H9 (cell line): ENCODE data around the gene GET4. TPM values are rescaled to one million over a fixed set of nuclear protein-coding genes. Genes with fewer than 3 reads are reported as not detected.

Source experiments
- DNase-seq: peaks from one replicate; pipeline ENCODE4 v3.0.0-alpha.2; 2017
- H2AFZ ChIP-seq: one replicate; pipeline ENCODE4 v1.6.1; 2013; ENCODE audit warnings: mild to moderate bottlenecking, low read length, control low read depth, moderate library complexity
- H2AK5ac ChIP-seq: 2 replicates; pipeline ENCODE4 v1.6.1; 2013; ENCODE audit warnings: low read length, control low read depth, mixed read lengths; ENCODE audit not compliant: insufficient read length
- H2BK120ac ChIP-seq: one replicate; pipeline ENCODE4 v1.6.1; 2013; ENCODE audit warnings: low read depth, mild to moderate bottlenecking, low read length, control low read depth, inconsistent platforms; ENCODE audit not compliant: poor library complexity, severe bottlenecking
- H2BK12ac ChIP-seq: 2 replicates; pipeline ENCODE4 v1.6.1; 2013; ENCODE audit warnings: low read length, control low read depth, mixed read lengths, low read depth; ENCODE audit not compliant: insufficient read length
- H2BK15ac ChIP-seq: 2 replicates; pipeline ENCODE4 v1.6.1; 2013; ENCODE audit warnings: low read depth, low read length, control low read depth
- H2BK20ac ChIP-seq: one replicate; pipeline ENCODE4 v1.6.1; 2013; ENCODE audit warnings: low read depth, mild to moderate bottlenecking, low read length, control low read depth, inconsistent platforms; ENCODE audit not compliant: poor library complexity, severe bottlenecking
- H2BK5ac ChIP-seq: 2 replicates; pipeline ENCODE4 v1.6.1; 2013; ENCODE audit warnings: low read length, control low read depth, mixed read lengths; ENCODE audit not compliant: insufficient read length
- H3K14ac ChIP-seq: 2 replicates; pipeline ENCODE4 v1.6.1; 2013; ENCODE audit warnings: low read length, control low read depth; ENCODE audit not compliant: insufficient read depth
- H3K18ac ChIP-seq: 2 replicates; pipeline ENCODE4 v1.6.1; 2013; ENCODE audit warnings: low read depth, mild to moderate bottlenecking, mixed read lengths, low read length, control low read depth; ENCODE audit not compliant: insufficient read length
- H3K23ac ChIP-seq: 2 replicates; pipeline ENCODE4 v1.6.1; 2013; ENCODE audit warnings: low read length, control low read depth, mixed read lengths, low read depth; ENCODE audit not compliant: insufficient read length
- H3K23me2 ChIP-seq: 2 replicates; pipeline ENCODE4 v1.6.1; 2013; ENCODE audit warnings: low read depth, mild to moderate bottlenecking, mixed read lengths, low read length, control low read depth; ENCODE audit not compliant: insufficient read length, poor library complexity, severe bottlenecking
- H3K27ac ChIP-seq: 2 replicates; pipeline ENCODE4 v1.5.1; 2013; ENCODE audit warnings: low read length, control low read depth, mixed read lengths, low read depth; ENCODE audit not compliant: insufficient read length
- H3K27me3 ChIP-seq: 2 replicates; pipeline ENCODE4 v1.6.1; 2013; ENCODE audit warnings: low read length, control low read depth, inconsistent platforms; ENCODE audit not compliant: insufficient read depth
- H3K4ac ChIP-seq: 2 replicates; pipeline ENCODE4 v1.6.1; 2013; ENCODE audit warnings: low read depth, mild to moderate bottlenecking, control low read depth, inconsistent platforms, low read length, moderate library complexity
- H3K4me1 ChIP-seq: 2 replicates; pipeline ENCODE4 v1.6.1; 2013; ENCODE audit warnings: low read length, control low read depth, inconsistent platforms; ENCODE audit not compliant: insufficient read depth
- H3K4me2 ChIP-seq: 2 replicates; pipeline ENCODE4 v1.6.1; 2013; ENCODE audit warnings: low read length, control low read depth, mixed read lengths; ENCODE audit not compliant: insufficient read length, insufficient read depth
- H3K56ac ChIP-seq: 2 replicates; pipeline ENCODE4 v1.6.1; 2013; ENCODE audit warnings: low read depth, mild to moderate bottlenecking, mixed read lengths, low read length, control low read depth; ENCODE audit not compliant: insufficient read length
- H3K79me1 ChIP-seq: 2 replicates; pipeline ENCODE4 v1.6.1; 2013; ENCODE audit warnings: low read depth, mild to moderate bottlenecking, moderate library complexity, low read length, control low read depth, inconsistent platforms; ENCODE audit not compliant: insufficient read depth, poor library complexity, severe bottlenecking
- H3K79me2 ChIP-seq: 2 replicates; pipeline ENCODE4 v1.6.1; 2013; ENCODE audit warnings: low read length, control low read depth, inconsistent platforms; ENCODE audit not compliant: insufficient read depth
- H3K9ac ChIP-seq: 2 replicates; pipeline ENCODE4 v1.6.1; 2013; ENCODE audit warnings: low read length, control low read depth, mixed read lengths; ENCODE audit not compliant: insufficient read length; ENCODE audit errors: extremely low read depth
- H3K9me3 ChIP-seq: one replicate; pipeline ENCODE4 v1.6.1; 2013; ENCODE audit warnings: low read depth, low read length, inconsistent platforms; ENCODE audit not compliant: control insufficient read depth
- H3T11ph ChIP-seq: one replicate; pipeline ENCODE4 v1.6.1; 2013; ENCODE audit warnings: mild to moderate bottlenecking, low read length, control low read depth, inconsistent platforms
- H4K20me1 ChIP-seq: one replicate; pipeline ENCODE4 v1.6.1; 2013; ENCODE audit not compliant: control insufficient read depth, insufficient read length, insufficient read depth
- H4K5ac ChIP-seq: 2 replicates; pipeline ENCODE4 v1.6.1; 2013; ENCODE audit warnings: low read depth, mild to moderate bottlenecking, mixed read lengths, low read length, control low read depth; ENCODE audit not compliant: insufficient read length
- H4K8ac ChIP-seq: replicated peaks from 2 replicates; pipeline ENCODE4 v1.6.1; 2013; ENCODE audit warnings: low read length, control low read depth, mixed read lengths, low read depth; ENCODE audit not compliant: insufficient read length
- H4K91ac ChIP-seq: 2 replicates; pipeline ENCODE4 v1.6.1; 2013; ENCODE audit warnings: low read depth, mild to moderate bottlenecking, moderate library complexity, mixed read lengths, low read length, control low read depth; ENCODE audit not compliant: insufficient read length
- H3K27ac Mint-ChIP-seq, 3 experiments: 2 replicates in 2 of 3; 3 replicates in 1 of 3; pipeline ENCODE4 v1.8.0; 2020 to 2021; ENCODE audit warnings: mixed read lengths in 3 of 3, mild to moderate bottlenecking in 1 of 3, moderate library complexity in 1 of 3
- H3K27me3 Mint-ChIP-seq: 2 replicates; pipeline ENCODE4 v1.8.0; 2021; ENCODE audit warnings: low read depth, mild to moderate bottlenecking, moderate library complexity, mixed read lengths
- H3K36me3 Mint-ChIP-seq, 3 experiments: 2 replicates in 2 of 3; 3 replicates in 1 of 3; pipeline ENCODE4 v1.8.0; 2020 to 2021; ENCODE audit warnings: low read depth in 3 of 3, mixed read lengths in 3 of 3; ENCODE audit not compliant: insufficient read depth in 1 of 3
- H3K4me1 Mint-ChIP-seq, 2 experiments: 2 replicates each; pipeline ENCODE4 v1.8.0; 2020; ENCODE audit warnings: mixed read lengths in 2 of 2
- H3K4me3 Mint-ChIP-seq, 2 experiments: 2 replicates in 1 of 2; 3 replicates in 1 of 2; pipeline ENCODE4 v1.8.0; 2020 to 2021; ENCODE audit warnings: mild to moderate bottlenecking in 2 of 2, mixed read lengths in 2 of 2, moderate library complexity in 1 of 2
- H3K9me3 Mint-ChIP-seq, 2 experiments: 2 replicates in 1 of 2; 3 replicates in 1 of 2; pipeline ENCODE4 v1.8.0; 2020; ENCODE audit warnings: mild to moderate bottlenecking in 2 of 2, mixed read lengths in 2 of 2, moderate library complexity in 1 of 2
- CTCF ChIP-seq: fragments of 200-600 bp; sonication (generic); conservative IDR thresholded peaks from 3 replicates; pipeline ENCODE4 v1.8.0; 2021; ENCODE audit warnings: antibody characterized with exemption, mild to moderate bottlenecking
- WGBS: extraction: QIAGEN DNeasy Blood & Tissue Kit; methylation state at CpG from one replicate; pipeline ENCODE4 v1.1.7; 2013; ENCODE audit warnings: missing lambda C conversion rate, low lambda C conversion rate, mixed read lengths; ENCODE audit not compliant: insufficient read length; ENCODE audit errors: extremely low coverage; 5-methylcytosine and 5-hydroxymethylcytosine counted together
- total RNA-seq: library from RNA; stranded (reverse); gene quantifications from 2 replicates; pipeline ENCODE4 v1.2.1, GENCODE V29; 2021

The GET4 gene
- total RNA-seq, 1 experiment from 2014 or later = 70.2 TPM

- H3K27me3 ChIP-seq = no peaks in the 10 kb centered on the region
- H3K79me1 ChIP-seq = no peaks in the 10 kb centered on the region
- H3K36me3 Mint-ChIP-seq = peaks cover 59 to 91% (median 89%) of the 10 kb centered on the region in 3 experiments
- no peak overlapping the region for H4K91ac ChIP-seq
- H3K56ac ChIP-seq = no peak overlapping the region
- H2BK12ac ChIP-seq = no peak overlapping the region
- H2BK120ac ChIP-seq = no peak overlapping the region
- H3K27ac ChIP-seq = no peak overlapping the region
- H3K4me1 Mint-ChIP-seq = no peaks in the 10 kb centered on the region
- H3K27ac Mint-ChIP-seq = no peak overlapping the region
- H3K9ac ChIP-seq = no peak overlapping the region
- H3T11ph ChIP-seq = no peak overlapping the region
- no peak overlapping the region for H3K23ac ChIP-seq
- no peaks in the 10 kb centered on the region for H3K4me1 ChIP-seq
- H2BK5ac ChIP-seq = no peak overlapping the region
- TF ChIP-seq CTCF = no peak
- H2AFZ ChIP-seq = no peak overlapping the region
- no peak overlapping the region for H3K14ac ChIP-seq
- WGBS = no CpG with 5 or more reads among the region's 30 CpGs
- no peak overlapping the region for H2AK5ac ChIP-seq
- no peak overlapping the region for H3K18ac ChIP-seq
- no peaks in the 10 kb centered on the region for H4K20me1 ChIP-seq
- H3K79me2 ChIP-seq = no peaks in the 10 kb centered on the region
- H3K4me3 Mint-ChIP-seq = no peak overlapping the region
- H3K9me3 ChIP-seq = no peaks in the 10 kb centered on the region
- H4K8ac ChIP-seq = no peak overlapping the region
- H3K4ac ChIP-seq = no peak overlapping the region
- H2BK20ac ChIP-seq = no peak overlapping the region
- H3K9me3 Mint-ChIP-seq = no peaks in the 10 kb centered on the region; a peak in 1 of 5 replicates
- H3K23me2 ChIP-seq = no peaks in the 10 kb centered on the region
- H3K27me3 Mint-ChIP-seq = no peaks in the 10 kb centered on the region
- no peak overlapping the region for H4K5ac ChIP-seq
- DNase-seq = no peak
- no peak overlapping the region for H3K4me2 ChIP-seq
- H2BK15ac ChIP-seq = no peak overlapping the region
These were observed 19.8 kb upstream of the GET4 start for GRCh38 chr7:856444-857095.
